ENCODE measurements around the gene SYCE1L.

- TF ChIP-seq POLR2A (IDR thresholded peaks at IDR 0.05; ENCODE audit: low read depth, low read length) (no peak), POLR2AphosphoS5 (IDR thresholded peaks at IDR 0.05; ENCODE audit: low read depth, low read length) (no peak), PAX5 (IDR thresholded peaks at IDR 0.05; ENCODE audit: insufficient read depth, low read length, severe bottlenecking) (no peak)
These were observed 36.9 kb downstream of the SYCE1L start for GRCh38 chr16:77236063-77236511.
